Measurements from ENCODE around the gene DDA1. TPM values are rescaled to one million over a fixed set of nuclear protein-coding genes. Genes with fewer than 3 reads are reported as not detected.

The DDA1 gene
- total and polyA plus RNA-seq, 2 of the 13 experiments (the other 11 are each of a cell fraction or from before 2014, with no cell fraction given) = 24.5 to 26.0 TPM

GRCh38 chr19:17305517-17306284 lies 3.7 kb upstream of the DDA1 start, which contains the start of gene MRPL34 (continued):
- TF ChIP-seq ZBTB49 (CRISPR knock-in tag; IDR thresholded peaks at IDR 0.05; ENCODE audit: borderline replicate concordance) (no peak), PLRG1 (conservative IDR thresholded peaks at IDR 0.05) (no peak), FOXA1 (IDR thresholded peaks at IDR 0.05) (no peak), FOXA1 (CRISPR knock-in tag; IDR thresholded peaks at IDR 0.05) (peak; percentile 53), ZNF720 (CRISPR knock-in tag; IDR thresholded peaks at IDR 0.05) (no peak), AFF4 (CRISPR knock-in tag; IDR thresholded peaks at IDR 0.05) (no peak; the same call in 1 of the 2 replicates), IRF9 (CRISPR knock-in tag; IDR thresholded peaks at IDR 0.05; ENCODE audit: borderline replicate concordance) (no peak), GABPB1 (CRISPR knock-in tag; IDR thresholded peaks at IDR 0.05) (peak; percentile 84), ZBTB10 (CRISPR knock-in tag; IDR thresholded peaks at IDR 0.05; ENCODE audit: borderline replicate concordance) (0 out of 2 replicates have a peak, but pooled peaks have one; percentile 40), ZNF180 (CRISPR knock-in tag; IDR thresholded peaks at IDR 0.05; ENCODE audit: borderline replicate concordance, low read depth) (no peak), HDAC2 (CRISPR knock-in tag; IDR thresholded peaks at IDR 0.05) (peak; percentile 91), NAIF1 (CRISPR knock-in tag; IDR thresholded peaks at IDR 0.05; ENCODE audit: borderline replicate concordance) (no peak; the same call in 1 of the 2 replicates), ZNF383 (CRISPR knock-in tag; IDR thresholded peaks at IDR 0.05; ENCODE audit: borderline replicate concordance) (no peak), ZNF263 (CRISPR knock-in tag; IDR thresholded peaks at IDR 0.05) (no peak; the same call in 1 of the 2 replicates), ZBTB39 (CRISPR knock-in tag; IDR thresholded peaks at IDR 0.05) (peak; percentile 57; the same call in 1 of the 2 replicates), DPF2 (CRISPR knock-in tag; IDR thresholded peaks at IDR 0.05; ENCODE audit: borderline replicate concordance, low read depth) (no peak), ZNF317 (CRISPR knock-in tag; IDR thresholded peaks at IDR 0.05) (peak; percentile 13; the same call in 1 of the 2 replicates)
